GM19099 (cell line): ENCODE data around the gene TAS2R8.

ENCODE experiments used
- POLR2A ChIP-seq: IDR thresholded peaks from 3 replicates; pipeline ENCODE4 v1.6.1; 2011; ENCODE audit warnings: low read depth; ENCODE audit not compliant: insufficient read length; ENCODE audit errors: extremely low read depth

TAS2R8 gene

DNA sequence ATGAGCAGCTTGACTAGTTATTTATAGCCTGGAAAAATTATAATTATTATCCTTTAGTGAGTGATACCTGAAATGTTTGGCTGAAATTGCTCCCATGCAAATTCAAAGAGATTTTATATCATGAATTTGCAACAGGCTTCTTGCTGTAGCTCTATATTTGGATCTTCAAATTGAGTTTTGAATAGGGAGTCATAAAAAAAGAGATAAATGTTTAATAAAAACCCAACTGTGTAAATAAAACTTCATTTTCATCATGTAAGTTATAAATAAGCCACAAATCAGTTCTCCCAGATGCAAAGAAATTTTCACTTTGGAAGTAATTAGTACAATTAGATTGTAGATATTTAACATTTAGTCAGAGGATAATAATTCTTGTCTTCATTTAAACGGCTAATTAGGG, at the start of gene TAS2R8:
TAS2R8 (minus strand) TSS at position 101 of the 400 bp plus-strand sequence. CDS start 306 bp downstream, outside the sequence.
- no peak for TF ChIP-seq POLR2A

- no peak for TF ChIP-seq POLR2A
These were observed 48.7 kb upstream of the TAS2R8 start for GRCh38 chr12:10855807-10856206.

DNA sequence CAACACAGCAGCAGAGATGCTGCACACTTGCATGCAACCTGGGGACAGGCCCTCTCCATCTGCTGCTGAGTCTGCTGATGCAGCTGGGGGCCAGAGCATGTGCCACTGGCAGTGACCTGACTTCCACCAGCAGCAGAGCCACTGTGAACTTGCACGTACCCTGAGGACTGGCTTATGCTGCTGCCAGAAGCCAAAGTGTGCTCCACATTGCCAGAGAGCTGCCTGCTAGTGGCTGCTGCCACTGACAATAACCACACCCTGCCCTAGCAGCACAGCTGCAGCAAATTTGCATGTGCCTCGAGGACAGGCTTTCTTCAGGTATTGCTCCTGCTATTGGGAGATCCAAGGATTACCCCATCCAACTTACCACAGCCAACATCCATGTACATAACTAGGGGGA, 46.7 kb upstream of the TAS2R8 start:
- TF ChIP-seq POLR2A = no peak

DNA sequence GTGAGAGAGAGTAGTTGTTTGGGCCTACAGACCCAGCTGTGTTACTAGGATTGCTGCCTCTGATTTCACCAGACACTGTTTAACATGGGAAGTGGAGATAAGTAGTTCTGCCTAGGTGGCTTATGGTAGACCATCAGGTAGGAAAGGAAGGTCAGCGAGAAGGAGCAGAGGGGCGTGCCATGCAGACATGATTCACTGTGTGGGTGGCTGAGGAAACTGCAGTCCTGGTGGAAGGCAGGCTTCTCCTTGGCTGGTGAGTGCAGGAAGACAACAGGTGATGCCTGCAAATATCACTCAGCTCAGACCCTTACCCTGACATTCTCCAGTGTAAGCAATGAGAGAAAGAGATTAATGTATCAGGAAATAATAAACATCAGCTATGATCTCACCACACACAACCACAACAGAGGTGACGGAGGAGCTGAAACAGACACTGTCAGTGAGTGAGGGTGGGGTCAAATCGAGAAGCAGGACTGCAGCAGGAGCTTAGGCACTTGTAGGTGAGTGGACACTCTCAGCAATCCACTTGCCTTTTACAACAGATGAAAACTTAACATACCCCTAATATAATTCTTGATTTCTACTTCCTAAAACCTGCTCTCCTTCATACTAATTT, 44.3 kb upstream of the TAS2R8 start:
- TF ChIP-seq POLR2A = no peak

- TF ChIP-seq POLR2A = no peak
These were observed 42.4 kb upstream of the TAS2R8 start, which contains the start of gene PRR4 for GRCh38 chr12:10849425-10849878. TSS of gene PRR4 (minus strand) at chr12:10849475. CDS start at chr12:10849437, 38 bp downstream.

DNA sequence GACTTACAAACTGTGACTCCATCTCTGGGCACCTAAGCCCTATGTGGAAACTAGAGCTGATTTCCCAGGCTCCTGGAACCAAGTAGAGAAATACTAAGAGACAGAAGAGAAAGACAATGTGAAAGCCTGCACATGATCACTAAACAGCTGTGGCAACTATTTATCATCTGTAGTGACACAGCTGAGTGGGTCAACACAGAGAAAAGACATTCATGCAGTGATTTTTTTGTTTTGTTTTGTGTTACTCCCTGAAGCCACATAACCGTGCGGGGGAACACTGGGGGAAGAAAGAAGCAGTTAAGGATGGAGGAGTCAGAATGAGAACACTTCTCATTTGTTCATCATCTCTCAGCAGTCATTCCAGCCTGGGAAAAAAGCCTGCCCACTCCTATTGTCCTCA, 40.7 kb upstream of the TAS2R8 start:
- TF ChIP-seq POLR2A = no peak

GRCh38 chr12:10842862-10843261, 35.8 kb upstream of the TAS2R8 start:
- TF ChIP-seq POLR2A = no peak

GRCh38 chr12:10838461-10838860, 31.4 kb upstream of the TAS2R8 start:
- TF ChIP-seq POLR2A = no peak

DNA sequence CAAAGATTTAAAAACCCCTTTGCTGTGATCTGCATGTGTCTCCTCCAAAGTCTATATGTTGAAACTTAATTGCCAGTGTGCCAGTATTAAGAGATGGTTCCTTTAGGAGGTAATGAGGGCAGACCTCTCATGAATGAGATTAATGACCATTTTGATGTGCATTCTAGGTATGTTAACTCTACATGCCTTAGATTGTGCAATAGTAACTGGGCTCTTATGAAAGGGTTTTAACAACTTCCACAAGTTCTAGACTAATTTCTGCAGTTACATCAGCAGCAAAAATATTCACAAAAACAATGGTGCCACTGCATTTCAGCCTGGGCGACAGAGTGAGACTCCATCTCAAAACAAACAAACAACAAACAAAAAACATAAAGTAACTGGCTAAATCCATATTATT, 22.9 kb upstream of the TAS2R8 start:
- no peak for TF ChIP-seq POLR2A

GRCh38 chr12:10826258-10826657, 19.2 kb upstream of the TAS2R8 start, which contains the start of gene TAS2R10:
TSS of gene TAS2R10 (minus strand) at chr12:10826358. CDS start at chr12:10826269, 89 bp downstream.
- no peak for TF ChIP-seq POLR2A

- TF ChIP-seq POLR2A = no peak
These were observed 17.9 kb upstream of the TAS2R8 start for GRCh38 chr12:10824957-10825356.

DNA sequence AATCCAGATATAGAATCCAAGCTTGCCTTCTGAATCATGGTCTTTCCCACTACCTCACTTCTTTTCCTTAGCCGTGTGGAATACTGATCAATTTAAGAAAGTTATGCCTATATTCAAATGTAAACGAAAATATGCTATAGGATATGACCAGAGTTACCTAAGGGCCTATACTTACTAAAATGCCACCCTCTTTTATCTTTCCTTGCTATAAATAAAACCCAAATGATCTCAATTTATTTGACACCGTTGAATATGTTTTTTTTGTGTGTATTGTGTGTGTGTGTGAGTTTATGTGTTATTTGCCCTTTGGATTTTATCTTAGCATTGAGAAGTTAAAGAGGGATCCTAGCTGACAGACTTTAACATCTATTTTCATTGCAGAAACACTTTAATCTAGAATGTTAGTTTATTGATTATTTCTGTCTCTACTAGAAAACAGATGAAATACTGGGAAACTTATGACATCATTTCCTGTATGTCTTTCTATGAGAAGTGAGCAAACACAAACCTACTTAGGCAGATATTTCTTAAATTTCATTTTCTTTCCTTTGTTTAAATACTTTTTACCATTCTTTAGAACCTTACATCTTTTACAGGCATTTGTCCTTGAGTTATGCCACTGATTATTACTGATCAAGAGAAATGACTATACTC, 4.9 kb upstream of the TAS2R8 start:
- TF ChIP-seq POLR2A = no peak

DNA sequence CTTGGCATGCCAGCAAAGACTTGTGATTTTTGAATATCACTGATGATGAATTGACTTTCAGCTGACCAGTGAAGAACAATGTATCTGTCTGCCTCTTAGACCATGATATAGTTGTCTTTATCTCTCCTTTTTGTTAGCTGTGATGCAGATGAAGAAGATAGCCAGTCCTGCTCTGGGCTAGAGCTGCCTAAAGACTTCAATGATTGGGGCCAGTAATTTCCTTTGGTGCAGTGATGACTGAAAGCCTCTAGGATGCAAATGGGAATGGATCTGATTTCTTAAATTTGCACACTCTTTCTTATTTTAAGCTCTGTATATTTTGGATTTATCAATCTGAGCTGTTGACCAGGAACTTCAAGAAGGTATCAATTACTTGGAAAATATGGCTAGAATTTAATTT, 3.0 kb upstream of the TAS2R8 start, which contains the start of gene TAS2R9:
TAS2R9 (minus strand) TSS at position 101 of the 400 bp plus-strand sequence; CDS start at position 8, 93 bp downstream.
- no peak for TF ChIP-seq POLR2A

GRCh38 chr12:10802587-10802986, 4.5 kb downstream of the TAS2R8 start, which contains the start of gene TAS2R7:
TSS of gene TAS2R7 (minus strand) at chr12:10802627. CDS start at chr12:10802570, 57 bp downstream.
- no peak for TF ChIP-seq POLR2A

- no peak for TF ChIP-seq POLR2A
These were observed 5.3 kb downstream of the TAS2R8 start for GRCh38 chr12:10801741-10802140.

- TF ChIP-seq POLR2A = no peak
These were observed 12.9 kb downstream of the TAS2R8 start for GRCh38 chr12:10794222-10794621.
